Epithelial cell of proximal tubule (primary cell): ENCODE data around the gene ERC2. TPM values are rescaled to one million over a fixed set of nuclear protein-coding genes. Genes with fewer than 3 reads are reported as not detected.
A peak's percentile ranks its signal among the peaks of the same experiment; 100 is the strongest.

Experiments
- DNase-seq: peaks from one replicate; pipeline ENCODE4 v3.0.0-alpha.2; 2011; ENCODE audit warnings: low read depth
- H3K4me3 ChIP-seq: 2 replicates; pipeline ENCODE4 v1.5.1; 2011; ENCODE audit warnings: low read depth, mild to moderate bottlenecking, low read length
- total RNA-seq: library from RNA; depleted of rRNA; stranded (reverse); fragments of >200 nt; gene quantifications from 2 replicates; pipeline ENCODE4 v1.2.3, GENCODE V29; 2015
- TF ChIP-seq, protein P1 (sequence below): conservative IDR thresholded peaks from 2 replicates; pipeline ENCODE4 v1.5.1; 2012; ENCODE audit warnings: low read depth, mild to moderate bottlenecking, low read length

Gene ERC2
- total RNA-seq, 1 donor from 2014 or later, result 2.7 TPM

DNA sequence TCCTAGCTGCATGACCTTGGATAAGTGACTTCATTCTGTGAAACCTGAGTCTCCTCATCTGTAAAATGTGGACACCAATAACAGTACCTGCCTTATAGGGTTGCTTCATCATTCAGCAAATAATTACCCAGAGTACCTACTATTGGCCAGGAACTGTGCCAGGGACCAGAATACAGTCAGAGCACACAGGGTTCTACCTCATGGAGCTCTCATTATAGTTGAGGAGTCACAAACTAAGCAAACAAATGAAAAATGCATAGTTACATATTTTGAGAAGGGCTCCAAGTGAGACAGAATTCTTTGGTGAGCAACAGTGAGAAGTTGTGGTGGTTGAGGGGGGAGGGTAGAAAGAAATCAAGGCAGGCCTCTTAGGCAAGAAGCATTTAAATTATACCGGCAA is 672.5 kb downstream of the ERC2 start:
- TF ChIP-seq, protein P1, sequence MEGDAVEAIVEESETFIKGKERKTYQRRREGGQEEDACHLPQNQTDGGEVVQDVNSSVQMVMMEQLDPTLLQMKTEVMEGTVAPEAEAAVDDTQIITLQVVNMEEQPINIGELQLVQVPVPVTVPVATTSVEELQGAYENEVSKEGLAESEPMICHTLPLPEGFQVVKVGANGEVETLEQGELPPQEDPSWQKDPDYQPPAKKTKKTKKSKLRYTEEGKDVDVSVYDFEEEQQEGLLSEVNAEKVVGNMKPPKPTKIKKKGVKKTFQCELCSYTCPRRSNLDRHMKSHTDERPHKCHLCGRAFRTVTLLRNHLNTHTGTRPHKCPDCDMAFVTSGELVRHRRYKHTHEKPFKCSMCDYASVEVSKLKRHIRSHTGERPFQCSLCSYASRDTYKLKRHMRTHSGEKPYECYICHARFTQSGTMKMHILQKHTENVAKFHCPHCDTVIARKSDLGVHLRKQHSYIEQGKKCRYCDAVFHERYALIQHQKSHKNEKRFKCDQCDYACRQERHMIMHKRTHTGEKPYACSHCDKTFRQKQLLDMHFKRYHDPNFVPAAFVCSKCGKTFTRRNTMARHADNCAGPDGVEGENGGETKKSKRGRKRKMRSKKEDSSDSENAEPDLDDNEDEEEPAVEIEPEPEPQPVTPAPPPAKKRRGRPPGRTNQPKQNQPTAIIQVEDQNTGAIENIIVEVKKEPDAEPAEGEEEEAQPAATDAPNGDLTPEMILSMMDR, result no peak
- DNase-seq, result peak; percentile 22
- no peak overlapping the region for H3K4me3 ChIP-seq

GRCh38 chr3:55795296-55795695 is 673.0 kb downstream of the ERC2 start:
- DNase-seq, result no peak
- no peak overlapping the region for H3K4me3 ChIP-seq
- TF ChIP-seq, protein P1, result no peak

DNA sequence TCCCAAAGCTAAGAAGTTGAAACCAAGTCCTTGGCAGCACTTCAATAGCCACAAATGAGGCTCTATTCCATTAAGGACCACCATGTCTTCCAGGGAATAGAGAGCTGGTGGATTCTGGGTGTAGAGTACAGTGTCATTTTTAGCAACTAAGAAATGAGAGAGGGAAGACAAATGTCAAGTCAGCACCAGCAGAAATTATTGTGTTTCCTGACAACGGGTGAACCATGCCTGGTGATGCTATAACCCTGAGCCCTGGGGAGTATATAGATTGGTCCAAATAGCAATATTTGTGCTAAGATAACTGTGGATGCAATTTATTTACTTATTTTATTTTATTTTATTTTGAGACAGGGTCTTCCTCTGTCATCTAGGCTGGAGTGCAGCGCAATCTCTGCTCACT is 675.5 kb downstream of the ERC2 start:
- TF ChIP-seq, protein P1, result no peak
- H3K4me3 ChIP-seq, result no peak overlapping the region
- DNase-seq, result no peak

GRCh38 chr3:55792009-55792408 is 676.3 kb downstream of the ERC2 start:
- TF ChIP-seq, protein P1, result no peak
- no peak for DNase-seq
- H3K4me3 ChIP-seq, result no peak overlapping the region

GRCh38 chr3:55790596-55791350 is 677.5 kb downstream of the ERC2 start:
- H3K4me3 ChIP-seq, result no peak overlapping the region
- TF ChIP-seq, protein P1, result no peak
- DNase-seq, result no peak

- TF ChIP-seq, protein P1, result no peak
- no peak for DNase-seq
- no peak overlapping the region for H3K4me3 ChIP-seq
These were observed 678.8 kb downstream of the ERC2 start for GRCh38 chr3:55789516-55789915.

DNA sequence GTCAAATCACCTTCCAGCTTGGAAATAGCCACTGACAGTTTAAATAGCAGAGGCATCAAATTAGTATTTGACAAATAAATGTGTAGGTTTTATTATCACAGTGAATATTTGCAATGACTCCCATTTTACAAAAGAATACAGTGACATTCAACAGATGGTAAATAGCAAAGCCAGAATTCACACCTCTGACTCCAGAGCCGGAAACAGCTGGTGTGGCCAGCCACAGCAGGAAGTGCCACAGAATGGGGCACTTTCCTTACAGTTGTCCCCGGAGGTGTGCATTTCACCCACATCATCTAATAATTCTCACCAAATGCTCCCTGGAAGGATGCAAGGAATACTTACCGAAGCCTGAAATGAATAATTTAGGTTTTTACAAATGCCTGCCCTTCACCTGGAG is 685.5 kb downstream of the ERC2 start:
- DNase-seq, result no peak
- TF ChIP-seq, protein P1, result no peak
- no peak overlapping the region for H3K4me3 ChIP-seq
